Measurements from ENCODE around the gene CBFA2T2.
"Not testable (repeated sequence)": the region's sequence is repeated elsewhere in the genome, so short reads cannot be mapped to it uniquely, and the experiment has no call there.

Gene CBFA2T2

DNA sequence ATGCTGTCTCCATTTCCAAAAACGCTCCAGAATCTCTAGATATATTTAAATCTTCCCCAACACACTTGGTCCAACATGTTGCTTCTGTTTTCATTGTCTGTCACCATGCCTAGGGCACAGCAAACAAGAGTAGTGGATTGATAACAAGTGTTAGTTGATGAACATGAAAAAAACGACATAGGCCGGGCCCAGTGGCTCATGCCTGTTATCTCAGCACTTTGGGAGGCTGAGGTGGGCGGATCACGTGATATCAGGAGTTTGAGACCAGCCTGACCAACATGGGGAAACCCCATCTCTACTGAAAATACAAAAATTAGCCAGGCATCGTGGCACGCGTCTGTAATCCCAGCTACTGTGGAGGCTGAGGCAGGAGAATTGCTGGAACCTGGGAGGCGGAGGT, 102.0 kb downstream of the CBFA2T2 start:
- not testable (repeated sequence) for DNase-seq (ENCODE audit: low read depth); H3K36me3 ChIP-seq (ENCODE audit: control insufficient read depth, insufficient read depth, low read length, severe bottlenecking); H3K9ac ChIP-seq (ENCODE audit: low read length); H3K4me3 ChIP-seq (ENCODE audit: low read length); H3K4me1 ChIP-seq (ENCODE audit: control insufficient read depth, insufficient read depth, low read length); H3K27me3 ChIP-seq (replicated peaks; ENCODE audit: control insufficient read depth, insufficient read depth, low read length); H3K9me3 ChIP-seq (ENCODE audit: control insufficient read depth, low read length)

DNA sequence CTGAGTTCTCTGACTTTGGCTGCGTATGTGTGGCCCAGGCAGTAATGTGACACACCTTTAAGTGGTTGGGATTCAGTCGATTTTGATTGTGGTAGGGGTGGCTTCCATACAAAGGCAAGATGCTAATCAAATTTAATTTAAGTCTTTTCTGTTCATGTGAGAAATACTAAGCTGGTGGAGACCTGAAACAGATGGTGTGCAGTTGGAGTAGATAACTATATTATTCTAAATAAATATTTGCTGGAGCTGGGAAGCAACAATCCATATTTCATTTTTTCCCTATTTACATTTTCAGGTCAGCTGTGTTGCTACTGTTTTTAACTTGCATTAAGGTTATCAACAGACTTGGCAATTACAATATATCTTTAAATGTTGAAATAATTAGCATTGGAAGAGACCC, 104.8 kb downstream of the CBFA2T2 start:
- Histone ChIP-seq H3K9me3 (ENCODE audit: control insufficient read depth, low read length) (no peaks in the 10 kb centered on the region), H3K4me3 (ENCODE audit: low read length) (no peak overlapping the region), H3K9ac (ENCODE audit: low read length) (no peak overlapping the region), H3K36me3 (ENCODE audit: control insufficient read depth, insufficient read depth, low read length, severe bottlenecking) (peaks cover 3% of the 10 kb centered on the region), H3K27me3 (replicated peaks; ENCODE audit: control insufficient read depth, insufficient read depth, low read length) (no peaks in the 10 kb centered on the region), H3K4me1 (ENCODE audit: control insufficient read depth, insufficient read depth, low read length) (no peaks in the 10 kb centered on the region)
- DNase-seq (ENCODE audit: low read depth): no peak

DNA sequence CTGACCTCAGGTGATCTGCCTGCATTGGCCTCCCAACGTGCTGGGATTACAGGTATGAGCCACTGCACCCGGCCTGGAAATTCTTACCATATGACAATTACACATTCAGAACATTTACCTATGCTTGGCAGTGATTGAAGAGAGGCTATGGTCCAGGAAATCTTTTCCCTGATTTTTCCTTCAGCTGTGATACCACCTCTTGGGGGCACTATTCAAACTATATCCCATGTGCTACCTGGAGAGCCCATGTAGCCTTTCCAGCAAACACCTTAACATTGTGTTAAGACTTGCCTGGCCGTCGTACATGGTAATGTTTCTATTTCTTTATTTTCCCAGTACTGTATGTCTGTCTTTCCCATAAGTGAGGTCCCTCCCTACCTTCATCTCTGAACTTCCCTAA, 110.5 kb downstream of the CBFA2T2 start:
- Histone ChIP-seq H3K36me3 (ENCODE audit: control insufficient read depth, insufficient read depth, low read length, severe bottlenecking) (peaks cover 3% of the 10 kb centered on the region), H3K4me1 (ENCODE audit: control insufficient read depth, insufficient read depth, low read length) (peaks cover 8% of the 10 kb centered on the region), H3K9ac (ENCODE audit: low read length) (no peak overlapping the region), H3K4me3 (ENCODE audit: low read length) (no peak overlapping the region), H3K9me3 (ENCODE audit: control insufficient read depth, low read length) (no peaks in the 10 kb centered on the region), H3K27me3 (replicated peaks; ENCODE audit: control insufficient read depth, insufficient read depth, low read length) (no peaks in the 10 kb centered on the region)
- DNase-seq (ENCODE audit: low read depth): no peak

DNA sequence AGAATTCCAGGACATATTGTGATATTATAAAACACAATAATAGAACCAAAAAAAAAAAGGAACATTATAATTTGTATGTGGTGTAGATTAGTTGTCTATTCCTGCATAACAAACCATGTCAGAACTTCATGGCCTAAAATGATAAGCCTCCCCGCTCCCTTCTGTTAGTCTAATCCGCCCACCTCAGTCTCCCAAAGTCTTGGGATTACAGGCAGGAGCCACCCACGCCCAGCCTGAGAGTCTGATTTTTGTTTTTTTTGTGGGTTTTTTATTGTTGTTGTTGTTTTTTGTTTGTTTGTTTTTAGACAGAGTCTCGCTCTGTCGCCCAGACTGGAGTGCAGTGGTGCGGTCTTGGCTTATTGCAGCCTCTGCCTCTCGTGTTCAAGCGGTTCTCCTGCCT, 111.1 kb downstream of the CBFA2T2 start:
- no peak for DNase-seq (ENCODE audit: low read depth)
- no peak overlapping the region for H3K9ac ChIP-seq (ENCODE audit: low read length)
- no peaks in the 10 kb centered on the region for H3K27me3 ChIP-seq (replicated peaks; ENCODE audit: control insufficient read depth, insufficient read depth, low read length)
- no peaks in the 10 kb centered on the region for H3K9me3 ChIP-seq (ENCODE audit: control insufficient read depth, low read length)
- H3K4me3 ChIP-seq (ENCODE audit: low read length): no peak overlapping the region
- peaks cover 3% of the 10 kb centered on the region for H3K36me3 ChIP-seq (ENCODE audit: control insufficient read depth, insufficient read depth, low read length, severe bottlenecking)
- H3K4me1 ChIP-seq (ENCODE audit: control insufficient read depth, insufficient read depth, low read length): peaks cover 8% of the 10 kb centered on the region

DNA sequence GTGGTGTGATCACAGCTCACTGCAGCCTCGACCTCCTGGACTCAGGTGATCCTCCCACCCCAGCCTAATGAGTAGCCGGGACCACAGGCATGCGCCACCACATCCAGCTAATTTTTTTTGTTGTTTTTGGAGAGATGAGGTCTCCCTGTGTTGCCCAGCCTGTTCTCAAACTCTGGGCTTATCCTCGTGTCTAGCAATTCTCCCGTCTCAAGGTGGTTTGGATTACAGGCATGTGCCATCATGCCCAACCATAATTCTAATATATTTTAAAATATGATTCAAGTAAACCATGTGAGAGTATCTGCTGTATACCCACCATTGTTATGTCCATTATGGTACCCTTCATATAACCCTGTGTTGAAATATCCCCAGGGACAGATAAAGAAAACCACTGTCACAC, 112.0 kb downstream of the CBFA2T2 start:
- H3K36me3 ChIP-seq (ENCODE audit: control insufficient read depth, insufficient read depth, low read length, severe bottlenecking): peaks cover 3% of the 10 kb centered on the region
- H3K9me3 ChIP-seq (ENCODE audit: control insufficient read depth, low read length): no peaks in the 10 kb centered on the region
- DNase-seq (ENCODE audit: low read depth): no peak
- peaks cover 8% of the 10 kb centered on the region for H3K4me1 ChIP-seq (ENCODE audit: control insufficient read depth, insufficient read depth, low read length)
- H3K27me3 ChIP-seq (replicated peaks; ENCODE audit: control insufficient read depth, insufficient read depth, low read length): no peaks in the 10 kb centered on the region
- no peak overlapping the region for H3K4me3 ChIP-seq (ENCODE audit: low read length)
- no peak overlapping the region for H3K9ac ChIP-seq (ENCODE audit: low read length)

DNA sequence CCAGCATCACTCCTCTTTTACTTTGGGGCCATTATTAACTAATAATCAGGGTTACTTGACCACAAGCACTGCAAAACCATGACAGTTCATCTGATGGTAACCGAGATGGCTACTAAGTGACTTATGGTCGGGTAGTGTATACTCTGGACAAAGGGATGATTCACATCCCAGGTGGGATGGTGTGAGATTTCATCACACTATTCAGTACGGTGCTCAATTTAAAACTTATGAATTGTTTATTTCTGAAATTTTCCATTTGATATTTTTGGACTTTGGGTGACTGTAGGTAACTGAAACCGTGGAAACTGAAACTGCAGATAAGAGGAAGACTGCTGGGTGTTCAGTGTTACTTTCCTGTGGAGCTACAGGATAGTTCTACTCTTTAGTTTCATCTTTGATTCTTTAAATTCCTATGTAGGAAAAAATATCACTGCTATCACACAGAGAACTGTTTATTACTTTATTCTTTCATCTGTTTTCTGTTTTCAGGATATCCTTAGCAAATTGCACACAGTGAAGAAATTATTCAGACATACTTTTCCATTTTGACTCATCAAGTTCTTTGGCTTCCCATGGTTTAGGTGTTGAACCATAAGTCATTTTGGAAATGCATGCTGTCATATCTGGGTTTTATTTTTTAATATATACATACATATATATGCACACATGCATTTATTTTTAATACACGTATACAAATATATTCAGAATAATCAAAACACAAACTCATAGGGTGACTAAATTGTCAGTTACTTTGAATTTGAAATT, 113.1 kb downstream of the CBFA2T2 start:
- peak; percentile 5 for DNase-seq (ENCODE audit: low read depth)
- peaks cover 7% of the 10 kb centered on the region for H3K36me3 ChIP-seq (ENCODE audit: control insufficient read depth, insufficient read depth, low read length, severe bottlenecking)

DNA sequence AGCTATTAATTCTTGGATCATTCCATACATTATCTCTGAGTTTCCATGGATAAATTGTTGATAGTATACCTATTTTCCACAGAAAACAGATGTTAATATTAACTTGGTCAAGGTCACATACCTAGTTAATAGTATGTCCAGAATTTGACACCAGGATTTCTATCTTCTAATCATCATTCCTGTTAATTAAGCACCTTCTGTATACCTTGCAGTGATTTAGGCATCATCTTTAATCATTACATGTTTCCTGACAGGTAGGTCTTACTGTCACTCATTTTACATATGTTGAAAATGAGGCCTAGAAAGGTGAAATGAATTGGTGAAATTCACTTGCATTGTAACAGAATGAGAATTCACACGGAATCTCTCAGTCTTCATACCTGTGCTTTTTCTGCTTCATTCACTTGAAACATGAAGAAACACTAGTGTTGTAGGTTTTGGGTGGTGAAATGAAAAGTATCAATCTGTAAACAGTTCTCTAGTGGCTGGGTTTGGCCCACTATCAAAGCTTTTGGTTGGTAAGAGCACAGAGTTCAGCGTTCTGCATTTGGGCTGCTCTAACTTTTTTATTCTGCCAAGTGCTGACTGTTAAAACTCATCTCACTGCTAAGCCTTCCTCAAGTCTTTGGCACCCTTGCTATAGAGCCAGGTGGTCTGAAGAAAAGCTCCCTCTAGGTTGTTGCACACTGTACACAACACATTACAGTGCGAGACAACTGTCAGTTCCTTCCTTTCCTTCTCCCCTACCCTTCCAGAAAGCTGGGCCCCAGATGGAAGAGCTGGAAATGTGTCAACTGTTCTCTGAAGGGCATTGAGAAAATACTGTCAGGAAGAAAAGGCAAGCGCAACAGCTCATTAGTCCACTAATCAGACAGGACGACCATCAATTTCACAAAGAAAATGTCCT, 114.4 kb downstream of the CBFA2T2 start:
- H3K9me3 ChIP-seq (ENCODE audit: control insufficient read depth, low read length): no peaks in the 10 kb centered on the region
- no peak for DNase-seq (ENCODE audit: low read depth)
- H3K27me3 ChIP-seq (replicated peaks; ENCODE audit: control insufficient read depth, insufficient read depth, low read length): no peaks in the 10 kb centered on the region
- no peak overlapping the region for H3K9ac ChIP-seq (ENCODE audit: low read length)
- peaks cover 20% of the 10 kb centered on the region for H3K36me3 ChIP-seq (ENCODE audit: control insufficient read depth, insufficient read depth, low read length, severe bottlenecking)
- no peak overlapping the region for H3K4me3 ChIP-seq (ENCODE audit: low read length)
- H3K4me1 ChIP-seq (ENCODE audit: control insufficient read depth, insufficient read depth, low read length): peaks cover 8% of the 10 kb centered on the region

More for the DNA sequence above, 113.1 kb downstream of the CBFA2T2 start:
- H3K27me3 ChIP-seq (replicated peaks; ENCODE audit: control insufficient read depth, insufficient read depth, low read length): no peaks in the 10 kb centered on the region
- no peaks in the 10 kb centered on the region for H3K9me3 ChIP-seq (ENCODE audit: control insufficient read depth, low read length)
- no peak overlapping the region for H3K9ac ChIP-seq (ENCODE audit: low read length)
- H3K4me3 ChIP-seq (ENCODE audit: low read length): no peak overlapping the region
- peaks cover 8% of the 10 kb centered on the region for H3K4me1 ChIP-seq (ENCODE audit: control insufficient read depth, insufficient read depth, low read length)

DNA sequence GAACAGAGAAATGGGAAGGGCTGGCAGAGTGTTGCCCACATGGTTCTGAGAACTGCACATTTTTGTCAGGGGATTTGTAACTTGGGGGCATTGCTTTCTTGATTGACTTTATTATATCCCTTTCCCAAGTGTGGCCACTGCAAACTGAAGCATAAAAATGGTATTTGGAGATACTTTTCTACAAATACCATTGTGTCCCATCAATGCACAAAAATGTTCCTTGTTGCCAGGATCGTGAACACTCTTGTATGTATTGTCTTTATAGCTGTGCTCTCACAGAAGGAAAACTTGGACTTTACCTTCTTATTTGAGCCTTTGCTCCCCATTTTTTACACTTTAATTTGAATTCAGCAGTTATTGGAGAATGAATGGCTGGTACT, 115.1 kb downstream of the CBFA2T2 start:
- Histone ChIP-seq H3K9me3 (ENCODE audit: control insufficient read depth, low read length) (no peaks in the 10 kb centered on the region), H3K4me1 (ENCODE audit: control insufficient read depth, insufficient read depth, low read length) (peaks cover 8% of the 10 kb centered on the region), H3K36me3 (ENCODE audit: control insufficient read depth, insufficient read depth, low read length, severe bottlenecking) (peaks cover 23% of the 10 kb centered on the region), H3K27me3 (replicated peaks; ENCODE audit: control insufficient read depth, insufficient read depth, low read length) (no peaks in the 10 kb centered on the region), H3K9ac (ENCODE audit: low read length) (no peak overlapping the region), H3K4me3 (ENCODE audit: low read length) (no peak overlapping the region)
- DNase-seq (ENCODE audit: low read depth): no peak

DNA sequence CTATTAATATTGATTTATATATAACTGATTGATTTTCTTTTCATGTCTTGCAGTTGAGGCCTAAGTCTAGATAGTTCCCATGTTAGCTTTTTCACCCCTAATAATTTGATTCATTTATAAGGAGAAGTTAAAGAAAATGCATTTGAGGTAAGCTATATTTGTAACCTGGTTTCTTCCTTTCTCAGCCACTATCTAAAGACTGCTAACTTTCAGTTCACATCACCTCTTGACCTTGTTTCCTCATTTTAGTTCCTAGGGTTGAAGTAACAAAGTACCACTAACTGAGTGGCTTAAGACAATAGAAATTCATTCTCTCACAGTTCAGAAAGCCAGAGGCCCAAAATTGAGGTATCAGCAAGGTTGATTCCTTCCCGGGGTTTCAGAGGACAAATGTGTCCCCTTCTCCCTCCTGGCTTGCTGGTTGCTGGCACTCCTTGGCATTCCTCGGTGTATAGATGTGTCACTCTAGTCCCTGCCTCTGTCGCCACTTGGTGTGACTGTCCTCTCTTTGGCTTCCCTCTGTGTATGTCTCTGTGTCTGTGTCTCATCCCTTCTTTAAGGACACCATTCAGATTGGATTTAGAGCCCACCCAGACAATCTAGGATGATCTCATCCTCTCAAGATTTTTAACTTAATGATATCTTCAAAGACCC, 116.3 kb downstream of the CBFA2T2 start:
- no peaks in the 10 kb centered on the region for H3K9me3 ChIP-seq (ENCODE audit: control insufficient read depth, low read length)
- no peak for DNase-seq (ENCODE audit: low read depth)
- H3K4me3 ChIP-seq (ENCODE audit: low read length): no peak overlapping the region
- peaks cover 8% of the 10 kb centered on the region for H3K4me1 ChIP-seq (ENCODE audit: control insufficient read depth, insufficient read depth, low read length)
- H3K27me3 ChIP-seq (replicated peaks; ENCODE audit: control insufficient read depth, insufficient read depth, low read length): no peaks in the 10 kb centered on the region
- no peak overlapping the region for H3K9ac ChIP-seq (ENCODE audit: low read length)
- H3K36me3 ChIP-seq (ENCODE audit: control insufficient read depth, insufficient read depth, low read length, severe bottlenecking): peaks cover 29% of the 10 kb centered on the region

DNA sequence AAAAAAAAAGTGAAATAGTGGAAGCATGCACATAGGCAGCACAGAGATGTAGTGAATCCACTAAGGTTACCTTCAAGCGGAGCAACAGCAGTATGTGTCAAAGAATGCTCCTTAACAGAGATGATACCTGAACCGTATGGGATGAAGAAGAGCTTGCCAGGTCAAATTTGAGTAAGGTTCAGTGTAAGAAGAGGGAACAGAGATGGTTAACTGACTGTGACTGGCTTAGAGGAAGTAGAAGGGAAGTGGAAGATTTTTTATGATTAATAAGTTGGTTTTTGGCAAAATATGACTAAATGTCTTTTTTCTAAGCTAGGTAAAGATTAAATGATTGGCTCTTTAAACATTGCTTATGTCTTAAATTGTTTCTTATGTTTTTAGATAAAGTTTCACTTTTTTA, 119.6 kb downstream of the CBFA2T2 start:
- no peaks in the 10 kb centered on the region for H3K9me3 ChIP-seq (ENCODE audit: control insufficient read depth, low read length)
- H3K27me3 ChIP-seq (replicated peaks; ENCODE audit: control insufficient read depth, insufficient read depth, low read length): no peaks in the 10 kb centered on the region
- no peak overlapping the region for H3K4me3 ChIP-seq (ENCODE audit: low read length)
- H3K36me3 ChIP-seq (ENCODE audit: control insufficient read depth, insufficient read depth, low read length, severe bottlenecking): peaks cover 53% of the 10 kb centered on the region
- no peak for DNase-seq (ENCODE audit: low read depth)
- H3K9ac ChIP-seq (ENCODE audit: low read length): no peak overlapping the region
- H3K4me1 ChIP-seq (ENCODE audit: control insufficient read depth, insufficient read depth, low read length): peaks cover 5% of the 10 kb centered on the region

DNA sequence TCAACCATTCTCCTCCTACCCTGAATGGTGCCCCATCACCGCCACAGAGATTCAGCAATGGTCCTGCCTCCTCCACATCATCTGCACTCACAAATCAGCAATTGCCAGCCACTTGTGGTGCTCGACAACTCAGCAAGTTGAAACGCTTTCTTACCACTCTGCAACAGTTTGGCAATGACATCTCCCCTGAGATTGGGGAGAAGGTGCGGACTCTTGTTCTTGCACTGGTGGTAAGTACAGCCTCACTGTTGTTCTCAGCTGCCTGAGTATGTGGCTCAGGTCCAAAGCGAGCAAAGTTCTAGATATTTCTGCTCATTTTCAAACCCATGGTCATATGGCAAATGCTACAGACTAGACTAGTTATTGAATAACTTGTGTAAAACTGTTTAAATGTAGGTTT, 121.2 kb downstream of the CBFA2T2 start:
- H3K9me3 ChIP-seq (ENCODE audit: control insufficient read depth, low read length): no peaks in the 10 kb centered on the region

More for the DNA sequence above, 121.2 kb downstream of the CBFA2T2 start:
- Histone ChIP-seq H3K27me3 (replicated peaks; ENCODE audit: control insufficient read depth, insufficient read depth, low read length) (no peaks in the 10 kb centered on the region), H3K4me1 (ENCODE audit: control insufficient read depth, insufficient read depth, low read length) (no peaks in the 10 kb centered on the region), H3K9ac (ENCODE audit: low read length) (no peak overlapping the region), H3K36me3 (ENCODE audit: control insufficient read depth, insufficient read depth, low read length, severe bottlenecking) (peaks cover 61% of the 10 kb centered on the region), H3K4me3 (ENCODE audit: low read length) (no peak overlapping the region)
- no peak for DNase-seq (ENCODE audit: low read depth)

Data from adipocyte (in vitro differentiated cells).